GM12801 (cell line): Measurements from ENCODE around the gene PTPN23.

Source experiments
- TF ChIP-seq, protein P1 (sequence below): IDR thresholded peaks from one replicate; pipeline ENCODE4 v1.5.1; 2011; ENCODE audit warnings: control low read depth; ENCODE audit not compliant: insufficient read length; ENCODE audit errors: extremely low read depth

The PTPN23 gene

GRCh38 chr3:47342812-47343211 is 38.0 kb upstream of the PTPN23 start:
- TF ChIP-seq, protein P1, sequence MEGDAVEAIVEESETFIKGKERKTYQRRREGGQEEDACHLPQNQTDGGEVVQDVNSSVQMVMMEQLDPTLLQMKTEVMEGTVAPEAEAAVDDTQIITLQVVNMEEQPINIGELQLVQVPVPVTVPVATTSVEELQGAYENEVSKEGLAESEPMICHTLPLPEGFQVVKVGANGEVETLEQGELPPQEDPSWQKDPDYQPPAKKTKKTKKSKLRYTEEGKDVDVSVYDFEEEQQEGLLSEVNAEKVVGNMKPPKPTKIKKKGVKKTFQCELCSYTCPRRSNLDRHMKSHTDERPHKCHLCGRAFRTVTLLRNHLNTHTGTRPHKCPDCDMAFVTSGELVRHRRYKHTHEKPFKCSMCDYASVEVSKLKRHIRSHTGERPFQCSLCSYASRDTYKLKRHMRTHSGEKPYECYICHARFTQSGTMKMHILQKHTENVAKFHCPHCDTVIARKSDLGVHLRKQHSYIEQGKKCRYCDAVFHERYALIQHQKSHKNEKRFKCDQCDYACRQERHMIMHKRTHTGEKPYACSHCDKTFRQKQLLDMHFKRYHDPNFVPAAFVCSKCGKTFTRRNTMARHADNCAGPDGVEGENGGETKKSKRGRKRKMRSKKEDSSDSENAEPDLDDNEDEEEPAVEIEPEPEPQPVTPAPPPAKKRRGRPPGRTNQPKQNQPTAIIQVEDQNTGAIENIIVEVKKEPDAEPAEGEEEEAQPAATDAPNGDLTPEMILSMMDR = no peak

- TF ChIP-seq, protein P1 = no peak
Observed at GRCh38 chr3:47343471-47343971, 37.3 kb upstream of the PTPN23 start.

GRCh38 chr3:47344971-47345370 is 35.9 kb upstream of the PTPN23 start:
- TF ChIP-seq, protein P1 = no peak

GRCh38 chr3:47347217-47347801 is 33.5 kb upstream of the PTPN23 start:
- TF ChIP-seq, protein P1 = no peak

- TF ChIP-seq, protein P1 = no peak
Observed at GRCh38 chr3:47348411-47349154, 32.2 kb upstream of the PTPN23 start.

DNA sequence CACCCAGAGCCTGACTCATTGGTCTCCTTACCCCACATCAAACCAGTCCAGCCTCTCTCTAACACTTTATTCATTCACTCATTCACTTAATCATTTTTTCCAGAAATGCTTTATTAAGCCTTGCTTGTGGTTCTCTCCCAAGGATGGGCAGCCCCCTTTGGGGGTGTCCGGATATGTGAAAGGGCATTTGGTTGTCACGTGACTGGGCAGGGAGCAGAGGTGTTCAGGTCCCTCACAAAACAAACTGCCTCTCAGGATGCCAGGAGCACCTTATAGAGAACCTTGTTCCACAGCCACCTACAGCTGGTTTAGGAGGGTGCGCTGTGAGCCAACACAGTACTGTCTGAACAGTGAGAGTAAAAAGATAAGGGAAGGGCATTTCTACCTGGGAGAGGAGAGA is 25.8 kb upstream of the PTPN23 start:
- TF ChIP-seq, protein P1 = no peak

DNA sequence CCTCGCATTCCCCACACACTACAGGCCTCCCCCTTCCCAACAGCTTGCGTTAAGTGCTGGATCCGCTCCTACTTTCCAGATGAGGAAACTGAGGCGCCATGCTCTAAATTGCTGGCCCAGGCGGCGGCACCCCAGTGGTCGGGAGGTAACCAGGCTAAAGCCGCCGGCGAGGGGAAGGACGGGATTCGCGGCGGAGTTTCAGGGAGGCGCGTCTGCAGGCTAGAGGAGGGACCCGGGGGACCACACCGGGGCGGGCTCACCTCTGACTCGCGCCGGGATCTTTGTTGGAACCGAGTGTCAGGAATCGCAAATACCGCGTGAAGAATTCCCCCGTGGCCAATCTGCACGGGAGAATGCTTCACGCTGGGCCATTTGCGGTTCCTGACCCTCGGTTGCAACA is 24.6 kb upstream of the PTPN23 start:
- TF ChIP-seq, protein P1 = no peak
